HG02763 (cell line): ENCODE data around the gene CDON.
A peak's percentile ranks its signal among the peaks of the same experiment; 100 is the strongest.

ENCODE experiments used
- ATAC-seq: cut with Tn5 transposase; IDR thresholded peaks from one replicate; pipeline ENCODE4 v1.9.1; 2021; ENCODE audit warnings: mild to moderate bottlenecking, moderate library complexity; ENCODE audit not compliant: unreplicated experiment

CDON gene, protein sequence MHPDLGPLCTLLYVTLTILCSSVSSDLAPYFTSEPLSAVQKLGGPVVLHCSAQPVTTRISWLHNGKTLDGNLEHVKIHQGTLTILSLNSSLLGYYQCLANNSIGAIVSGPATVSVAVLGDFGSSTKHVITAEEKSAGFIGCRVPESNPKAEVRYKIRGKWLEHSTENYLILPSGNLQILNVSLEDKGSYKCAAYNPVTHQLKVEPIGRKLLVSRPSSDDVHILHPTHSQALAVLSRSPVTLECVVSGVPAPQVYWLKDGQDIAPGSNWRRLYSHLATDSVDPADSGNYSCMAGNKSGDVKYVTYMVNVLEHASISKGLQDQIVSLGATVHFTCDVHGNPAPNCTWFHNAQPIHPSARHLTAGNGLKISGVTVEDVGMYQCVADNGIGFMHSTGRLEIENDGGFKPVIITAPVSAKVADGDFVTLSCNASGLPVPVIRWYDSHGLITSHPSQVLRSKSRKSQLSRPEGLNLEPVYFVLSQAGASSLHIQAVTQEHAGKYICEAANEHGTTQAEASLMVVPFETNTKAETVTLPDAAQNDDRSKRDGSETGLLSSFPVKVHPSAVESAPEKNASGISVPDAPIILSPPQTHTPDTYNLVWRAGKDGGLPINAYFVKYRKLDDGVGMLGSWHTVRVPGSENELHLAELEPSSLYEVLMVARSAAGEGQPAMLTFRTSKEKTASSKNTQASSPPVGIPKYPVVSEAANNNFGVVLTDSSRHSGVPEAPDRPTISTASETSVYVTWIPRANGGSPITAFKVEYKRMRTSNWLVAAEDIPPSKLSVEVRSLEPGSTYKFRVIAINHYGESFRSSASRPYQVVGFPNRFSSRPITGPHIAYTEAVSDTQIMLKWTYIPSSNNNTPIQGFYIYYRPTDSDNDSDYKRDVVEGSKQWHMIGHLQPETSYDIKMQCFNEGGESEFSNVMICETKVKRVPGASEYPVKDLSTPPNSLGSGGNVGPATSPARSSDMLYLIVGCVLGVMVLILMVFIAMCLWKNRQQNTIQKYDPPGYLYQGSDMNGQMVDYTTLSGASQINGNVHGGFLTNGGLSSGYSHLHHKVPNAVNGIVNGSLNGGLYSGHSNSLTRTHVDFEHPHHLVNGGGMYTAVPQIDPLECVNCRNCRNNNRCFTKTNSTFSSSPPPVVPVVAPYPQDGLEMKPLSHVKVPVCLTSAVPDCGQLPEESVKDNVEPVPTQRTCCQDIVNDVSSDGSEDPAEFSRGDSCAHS (N-terminal part only)

DNA sequence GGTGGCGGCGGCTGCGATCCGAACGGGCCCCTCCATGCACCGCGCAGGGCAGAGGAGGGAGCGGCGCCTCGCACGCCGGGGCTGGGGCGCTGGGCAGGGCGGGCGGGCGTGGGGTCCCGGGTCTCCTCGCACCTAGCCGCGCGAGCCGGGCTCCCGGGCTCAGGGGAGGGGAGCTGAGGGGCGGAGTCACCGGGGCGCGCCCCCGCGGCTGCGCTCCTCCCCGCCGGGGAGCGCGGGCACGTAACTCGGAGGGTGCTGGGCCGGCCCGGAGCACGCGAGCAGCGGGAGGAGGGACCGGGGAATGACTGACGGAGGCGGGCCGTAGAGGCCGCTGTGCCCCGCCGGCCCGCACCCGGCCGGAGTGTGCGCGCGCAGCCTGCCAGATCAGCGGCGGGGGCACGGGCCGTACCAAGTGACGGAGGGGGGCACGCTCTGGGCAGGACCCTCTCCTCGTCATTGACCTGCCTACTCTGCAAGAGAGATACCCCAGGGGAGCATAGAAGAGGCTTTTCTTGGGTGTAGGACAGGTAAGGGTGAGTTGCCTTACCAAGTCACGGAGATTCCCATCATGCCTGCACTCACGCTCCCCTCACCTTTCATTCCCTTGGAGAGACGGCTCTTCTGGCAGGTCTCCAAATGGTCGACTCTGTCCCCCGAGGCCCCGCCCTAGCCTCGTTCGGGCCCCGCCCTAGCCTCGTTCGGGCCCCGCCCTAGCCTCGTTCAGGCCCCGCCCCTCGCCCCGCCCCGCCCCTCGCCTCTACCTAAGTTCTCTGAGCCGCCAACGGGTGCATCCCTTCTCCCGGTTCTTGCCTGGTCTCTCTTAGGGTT, at the start of gene CDON:
Gene CDON (minus strand): TSS at position 188 of the 828 bp plus-strand sequence. CDS start 39,390 bp downstream, outside the sequence.
- ATAC-seq, result peak; percentile 98

DNA sequence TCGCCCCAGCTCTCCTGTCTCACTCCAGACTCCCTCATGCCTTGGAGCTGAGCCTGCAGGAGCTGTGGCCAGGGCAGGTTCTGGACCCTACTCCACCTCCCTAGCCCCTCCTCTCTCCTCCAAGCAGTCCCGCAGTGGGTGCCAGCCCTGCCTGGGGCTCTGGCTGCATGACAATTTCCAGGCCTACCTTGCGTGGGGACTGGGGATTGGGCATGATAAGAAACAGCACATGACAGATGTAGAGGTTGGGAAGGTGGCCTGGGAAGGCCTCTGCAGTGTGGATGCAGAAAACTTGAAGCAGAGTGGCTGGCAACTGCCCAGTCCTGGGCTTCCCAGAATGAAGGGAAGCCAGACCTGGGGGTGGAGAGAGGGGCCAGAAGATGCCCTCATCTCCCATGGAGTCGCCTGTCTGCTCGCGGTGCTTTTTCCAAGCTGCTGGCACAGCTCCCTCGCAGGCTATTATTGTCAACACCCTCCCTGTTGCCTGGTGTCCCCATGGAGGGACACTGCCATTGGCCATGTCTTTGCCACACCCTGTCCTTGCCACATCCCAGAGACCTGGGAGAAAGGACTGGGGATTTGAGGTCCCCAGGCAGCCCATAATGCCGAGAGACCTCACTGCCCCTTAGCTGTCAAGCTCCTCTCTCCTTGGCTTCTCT, 48.9 kb upstream of the CDON start:
- ATAC-seq, result no peak

DNA sequence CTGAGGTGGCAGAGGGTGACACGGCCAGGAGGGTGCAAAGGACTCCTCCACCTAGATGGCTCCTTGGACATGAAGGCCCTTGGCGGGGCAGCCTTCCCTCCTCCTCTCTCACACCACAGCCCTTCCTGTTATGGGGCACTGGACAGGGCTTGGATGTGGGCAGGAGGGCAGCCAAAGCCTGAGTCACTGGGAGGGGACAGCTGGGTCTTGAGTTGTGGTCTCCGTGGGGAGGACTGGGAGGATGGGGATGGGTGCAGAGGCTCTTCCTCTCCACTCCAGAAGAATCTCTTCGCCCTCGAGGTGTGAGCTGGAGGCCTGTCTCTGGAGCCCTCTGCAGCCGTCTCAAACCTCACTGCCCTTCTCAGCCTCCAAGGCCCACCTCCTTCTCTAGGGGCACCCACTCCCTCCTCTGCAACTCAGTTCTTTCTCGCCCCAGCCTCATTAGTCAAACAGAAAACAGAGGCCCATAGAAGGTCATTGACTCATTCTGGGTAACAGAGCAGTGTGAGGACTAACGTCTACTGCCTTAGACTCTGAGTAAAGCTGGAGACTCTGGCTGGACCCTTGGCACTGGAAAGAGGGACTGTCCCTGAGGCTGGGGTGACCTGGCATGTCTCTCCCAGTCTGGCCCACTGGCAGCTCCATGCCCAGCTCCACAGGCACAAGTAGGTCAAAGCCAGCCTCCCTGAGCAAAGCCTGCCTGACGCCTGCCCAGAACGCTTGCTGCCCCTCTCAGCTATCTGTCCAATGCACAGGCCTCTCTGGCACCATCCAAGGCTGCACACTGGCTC, 47.5 kb upstream of the CDON start:
- no peak for ATAC-seq

DNA sequence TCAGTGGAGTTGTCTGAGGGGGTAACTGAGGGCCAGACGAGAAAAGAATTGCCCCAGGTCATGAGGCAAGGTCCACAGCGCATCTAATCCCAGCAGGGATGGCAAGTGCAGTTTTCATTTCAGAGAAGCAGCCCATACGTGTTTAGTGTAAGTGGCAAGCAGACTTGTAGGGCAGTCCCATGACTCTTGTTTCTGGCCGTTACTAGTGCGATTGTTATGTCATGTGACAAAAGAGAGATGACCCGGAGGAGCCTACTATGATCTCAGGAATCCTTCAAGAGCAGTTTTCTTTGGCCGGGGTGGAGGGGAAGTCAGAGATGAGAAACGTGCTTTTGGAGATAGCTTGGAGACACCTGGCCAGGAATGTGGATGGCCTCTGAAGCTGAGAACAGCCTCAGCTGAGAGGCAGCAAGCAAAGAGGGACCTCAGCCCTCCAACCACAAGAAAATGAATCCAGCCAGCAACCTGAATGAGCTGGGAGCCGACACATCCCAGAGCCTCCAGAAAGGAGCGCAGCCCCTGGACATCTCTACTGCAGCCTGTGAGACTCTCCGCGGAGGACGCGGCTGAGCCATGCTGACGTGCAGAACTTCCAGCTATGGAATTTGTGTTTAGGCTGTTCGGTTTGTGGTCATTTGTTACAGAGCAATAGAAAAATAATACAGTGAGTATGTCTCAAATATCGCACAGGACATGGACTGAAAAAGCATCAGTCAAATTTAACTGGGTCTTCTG, 44.1 kb upstream of the CDON start:
- no peak for ATAC-seq

DNA sequence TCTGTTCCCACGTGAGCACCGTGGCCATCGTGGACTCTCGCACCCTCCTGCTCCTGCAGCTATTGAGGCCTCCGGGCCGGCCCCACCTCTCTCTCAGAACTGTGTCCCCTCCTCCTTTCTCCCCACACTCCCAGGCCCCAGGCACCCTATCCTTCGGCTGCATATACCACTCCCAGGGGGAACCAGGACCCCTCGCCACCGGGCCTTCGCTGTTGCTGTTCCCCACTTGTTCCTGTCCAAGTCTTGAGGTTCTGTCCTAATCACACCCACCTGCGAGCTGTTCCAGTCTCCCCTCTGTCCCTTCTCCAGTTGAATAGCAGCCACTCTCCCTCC, 43.0 kb upstream of the CDON start:
- no peak for ATAC-seq

DNA sequence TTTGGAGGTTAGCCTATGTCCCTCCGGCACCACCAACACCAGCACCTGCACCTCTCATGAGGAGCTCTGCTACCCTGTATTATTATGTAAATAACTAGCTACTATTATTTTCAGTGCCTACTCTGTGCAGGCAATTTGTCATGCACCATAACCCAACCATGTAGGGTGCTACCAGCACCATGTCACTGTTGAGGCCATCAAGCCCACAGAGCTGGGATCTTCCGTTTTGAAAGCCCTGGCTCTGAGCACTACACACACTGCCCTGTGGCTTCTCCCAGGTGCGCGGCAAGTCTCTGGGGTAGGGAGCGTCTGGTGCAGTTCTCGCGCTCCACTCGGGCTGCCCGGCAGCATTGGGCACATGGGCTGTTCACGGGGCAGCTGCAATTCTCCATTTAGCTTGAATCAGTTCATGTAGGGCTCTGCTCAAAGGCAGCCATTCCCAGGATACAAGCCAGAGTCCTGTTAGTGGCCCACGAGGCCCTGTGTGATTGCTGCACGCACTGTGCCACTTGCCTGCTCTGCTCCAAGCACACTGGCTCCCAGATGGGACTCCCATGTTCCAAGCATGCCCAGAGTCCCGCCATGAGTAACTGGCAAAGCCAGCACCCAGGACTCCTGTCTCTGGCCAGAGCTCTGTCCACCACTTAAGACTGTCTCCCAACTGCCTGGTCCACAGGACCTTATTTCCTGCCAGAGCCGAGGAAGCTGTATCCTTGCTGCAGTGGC, 42.5 kb upstream of the CDON start:
- ATAC-seq, result no peak

DNA sequence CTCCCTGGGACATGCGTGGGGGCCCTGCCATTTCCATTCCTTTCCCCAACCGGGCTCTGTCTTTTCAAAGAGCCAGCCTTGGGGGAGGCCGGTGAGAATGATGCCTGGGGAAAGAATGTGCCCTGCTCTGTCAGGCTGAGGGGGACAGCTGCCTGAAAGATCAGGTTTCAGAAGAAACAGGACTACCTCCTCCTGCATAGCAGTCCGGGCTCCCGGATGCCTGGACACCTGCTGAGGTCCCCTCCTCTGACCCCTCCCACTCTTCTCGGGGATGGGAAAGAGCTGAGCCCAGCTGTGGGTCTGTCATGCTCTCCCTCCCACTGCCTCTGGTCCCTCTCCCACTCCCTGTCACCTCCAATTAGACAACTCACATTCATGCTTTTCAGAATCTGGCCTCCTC, 41.8 kb upstream of the CDON start:
- ATAC-seq, result no peak

DNA sequence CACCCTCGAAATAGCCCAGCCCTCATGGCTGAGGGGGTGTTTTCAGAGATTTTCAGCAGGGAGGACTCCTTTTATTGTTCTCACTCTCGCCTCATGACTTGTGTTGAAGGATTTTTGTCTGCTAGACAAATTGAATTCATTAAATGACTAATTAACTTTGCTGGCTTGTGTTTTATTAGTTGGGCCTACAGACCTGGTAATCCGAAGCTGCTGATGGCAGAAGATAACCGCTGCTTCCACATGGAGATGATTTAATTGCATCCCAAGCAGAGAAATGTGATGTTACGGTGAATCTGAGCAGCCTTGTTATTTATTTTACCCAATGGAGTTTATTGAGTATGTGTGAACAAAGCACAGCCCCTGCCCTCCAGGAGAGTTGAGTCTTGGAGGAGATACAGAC, 40.5 kb upstream of the CDON start:
- ATAC-seq, result no peak

DNA sequence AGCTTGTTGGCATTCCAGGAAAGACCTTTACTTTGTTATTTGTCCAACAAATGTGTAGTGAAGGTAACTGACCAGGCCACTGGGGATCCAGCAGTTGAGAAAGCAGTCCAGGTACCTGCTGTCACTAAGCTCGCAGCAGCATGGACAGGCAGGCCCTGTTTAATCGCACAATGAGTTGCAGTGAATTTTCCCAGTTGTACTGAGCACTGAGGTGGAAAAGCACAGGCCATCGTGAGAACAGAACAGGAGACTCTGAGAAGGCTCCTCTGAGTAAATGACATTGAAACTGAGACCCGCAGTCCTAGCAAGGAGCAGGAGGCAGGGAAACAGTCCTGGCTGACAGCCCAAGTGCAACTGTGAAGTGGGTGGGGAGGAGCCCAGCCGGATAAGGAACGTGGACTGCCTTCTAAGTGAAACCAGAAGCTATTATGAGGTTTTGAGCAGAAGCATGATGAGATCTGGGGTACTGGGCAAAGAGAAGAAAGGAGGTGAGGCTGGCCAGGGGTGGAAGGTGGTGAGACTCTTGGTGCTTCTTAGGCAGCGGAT, 39.8 kb upstream of the CDON start:
- ATAC-seq, result no peak

DNA sequence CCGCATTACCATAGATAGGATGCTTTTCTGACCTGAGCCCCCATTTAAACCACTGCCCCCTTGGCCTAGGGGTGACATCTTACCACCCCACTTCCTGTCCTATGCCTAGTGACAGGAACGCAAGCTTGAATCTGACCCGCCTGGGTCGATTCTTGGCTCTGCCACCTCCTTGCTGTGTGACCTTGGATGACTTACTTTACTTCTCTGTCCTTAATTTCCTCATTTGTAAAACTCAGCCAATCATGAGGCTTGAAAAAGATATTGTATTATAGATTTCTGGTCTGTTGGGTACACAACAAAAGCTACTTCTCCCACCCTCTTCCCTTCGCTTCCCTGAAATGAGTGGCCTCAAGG, 39.2 kb upstream of the CDON start:
- ATAC-seq, result no peak

DNA sequence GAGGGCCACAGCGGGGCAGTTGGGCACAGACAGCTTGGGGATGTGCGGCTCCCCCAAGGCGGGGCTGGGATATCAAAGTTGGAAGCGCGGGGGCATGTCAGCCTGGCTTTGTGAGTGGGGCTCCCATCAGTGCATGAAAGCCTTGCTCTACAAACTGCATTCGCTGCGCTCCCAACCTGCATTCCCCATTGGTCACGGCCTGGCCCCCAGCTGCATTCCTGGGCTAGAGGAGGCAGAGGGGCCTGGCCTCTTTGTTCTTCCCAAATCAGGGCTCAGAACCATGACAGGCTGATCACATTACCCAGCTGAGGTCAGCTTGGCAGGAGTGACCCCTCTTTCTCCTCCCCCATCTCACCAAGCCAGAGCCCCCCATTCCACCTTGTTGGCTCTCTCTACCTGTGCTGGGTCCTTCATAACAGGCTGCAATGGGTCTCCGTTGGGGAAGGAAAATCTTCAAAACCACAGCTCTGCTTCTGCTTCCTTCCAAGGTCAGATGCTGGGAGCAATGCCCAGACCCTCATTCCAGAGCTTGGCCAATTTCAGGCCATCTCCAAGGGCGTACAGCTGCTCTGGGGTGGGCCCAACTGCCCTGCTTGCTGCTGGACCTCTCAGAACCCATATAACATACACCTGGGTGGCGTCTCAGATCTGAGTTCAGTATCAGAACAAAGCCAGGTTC, 38.7 kb upstream of the CDON start:
- ATAC-seq, result no peak

DNA sequence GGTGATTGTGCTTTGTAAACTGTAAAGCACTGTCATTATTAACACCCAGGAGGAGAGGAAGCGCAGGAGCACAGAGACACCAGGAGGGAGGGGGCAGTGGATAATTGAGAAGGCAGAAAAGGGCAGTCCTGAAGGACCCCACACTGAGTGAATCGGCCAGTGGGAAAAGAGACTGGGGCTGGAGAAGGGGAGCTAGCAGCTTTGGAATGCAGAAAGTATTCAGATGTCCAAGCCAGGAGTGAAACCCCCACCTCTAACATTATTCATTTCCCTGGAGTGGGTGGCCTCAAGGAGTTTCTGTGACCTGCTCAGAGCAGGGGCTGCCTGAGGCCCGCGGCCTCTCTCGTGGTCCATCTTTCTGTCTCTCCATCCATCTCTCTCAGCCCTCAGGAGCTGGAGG, 38.0 kb upstream of the CDON start:
- ATAC-seq, result no peak

DNA sequence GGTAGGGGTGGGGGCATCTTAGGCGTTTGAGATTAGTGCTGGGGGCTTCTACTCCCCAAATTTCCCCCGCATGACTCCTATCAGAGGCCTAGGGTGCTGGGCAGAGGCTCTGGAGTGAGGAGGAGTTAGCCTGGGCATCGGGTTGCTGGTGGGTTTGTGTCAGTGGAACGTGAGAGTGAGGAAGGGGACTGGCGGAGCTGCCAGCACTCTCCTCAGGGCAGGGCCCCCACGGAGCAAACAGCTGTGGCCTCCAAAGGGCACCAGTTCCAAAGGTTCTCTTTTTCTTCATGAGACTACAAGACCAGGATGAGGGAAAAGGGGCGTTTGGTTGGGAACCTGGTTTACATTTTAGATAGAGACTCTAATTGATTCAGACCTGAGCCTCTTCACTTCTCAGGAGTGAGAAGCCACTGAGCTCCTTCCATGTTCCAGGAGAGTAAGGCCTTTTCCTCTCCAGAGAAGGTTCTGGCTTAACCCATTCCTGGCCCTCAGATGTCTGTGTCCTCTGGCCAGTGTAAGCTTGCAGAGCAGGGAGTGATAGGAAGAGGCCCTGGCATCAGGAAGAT, 35.6 kb upstream of the CDON start:
- no peak for ATAC-seq

DNA sequence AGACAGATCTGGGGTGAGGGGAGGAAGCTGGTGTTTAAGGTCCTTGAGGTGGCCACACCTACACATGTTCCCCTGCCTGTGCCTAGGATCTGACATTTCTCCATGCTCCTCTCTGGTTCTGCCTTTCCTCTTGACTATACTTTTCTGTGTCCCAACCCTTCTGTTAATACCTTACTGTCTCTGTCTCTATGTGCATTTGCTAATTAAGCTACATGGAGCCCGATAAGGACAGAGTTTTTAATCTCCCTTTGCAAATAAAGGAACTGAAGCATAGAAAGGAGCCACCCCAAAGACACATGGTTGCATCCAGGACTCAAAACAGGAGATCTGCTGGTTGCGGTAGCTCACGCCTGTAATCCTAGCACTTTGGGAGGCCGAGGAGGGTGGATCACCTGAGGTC, 33.1 kb upstream of the CDON start:
- no peak for ATAC-seq

DNA sequence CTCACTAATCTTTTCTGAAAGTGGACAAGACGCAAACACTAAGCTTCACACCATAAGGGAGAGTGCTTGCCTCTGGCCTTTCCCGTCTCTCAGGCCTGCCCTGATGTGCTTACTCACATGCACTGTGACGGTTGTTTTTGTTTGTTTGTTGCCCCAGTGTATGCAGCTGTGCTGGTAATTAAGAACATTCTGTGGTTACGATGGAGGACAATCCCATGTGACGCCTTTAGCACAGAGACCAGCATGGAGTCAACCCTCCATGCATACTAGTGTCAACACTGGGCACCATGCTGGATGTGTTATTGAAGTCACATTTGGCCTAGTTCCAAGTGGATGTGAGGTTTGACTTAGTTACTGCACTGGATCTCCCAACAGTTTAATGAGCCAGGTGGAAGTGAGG, 27.8 kb upstream of the CDON start:
- ATAC-seq, result no peak

DNA sequence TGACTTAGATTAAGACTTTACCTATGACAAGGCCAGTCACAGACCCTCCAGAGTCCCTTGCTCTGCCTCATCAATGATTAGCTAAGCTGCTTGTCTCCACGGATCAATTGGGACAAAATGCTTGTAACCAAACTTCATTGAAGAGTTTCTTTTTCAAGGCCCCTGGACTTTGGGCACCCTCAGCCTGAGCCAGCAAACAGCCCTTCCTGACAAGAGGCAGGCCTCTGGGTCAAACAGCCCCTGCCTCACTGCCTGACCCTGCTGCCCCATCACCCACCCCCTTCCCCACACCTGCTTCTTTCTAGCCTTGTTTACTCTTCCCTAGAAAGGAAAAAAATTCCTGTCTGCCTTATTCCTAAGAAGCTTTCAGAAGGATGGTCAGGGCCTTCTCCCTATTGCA, 26.3 kb upstream of the CDON start:
- no peak for ATAC-seq

DNA sequence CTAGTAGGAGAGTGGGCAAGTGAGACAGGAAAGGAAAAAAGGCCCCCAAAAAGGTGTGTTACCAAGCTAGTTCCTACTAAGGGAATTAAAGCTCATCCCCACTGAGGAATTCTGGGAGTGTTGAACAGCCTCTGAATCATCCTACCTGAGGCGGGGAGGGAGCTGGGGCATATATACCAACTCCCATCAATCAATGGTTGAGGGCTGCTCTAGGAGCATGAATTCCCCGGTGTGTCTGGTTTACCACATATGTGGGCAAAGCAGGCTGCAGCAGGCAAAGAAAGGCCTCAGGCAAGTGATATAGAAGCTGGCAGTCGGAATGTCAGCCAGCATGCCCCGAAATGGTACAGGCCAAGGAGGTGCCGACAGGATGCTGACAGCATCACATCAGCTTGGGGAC, 23.6 kb upstream of the CDON start:
- ATAC-seq, result no peak
